ENCODE data around the gene PCDHA13.
A peak's percentile ranks its signal among the peaks of the same experiment; 100 is the strongest.
"Not testable (repeated sequence)": the region's sequence is repeated elsewhere in the genome, so short reads cannot be mapped to it uniquely, and the experiment has no call there.

PCDHA13 gene

GRCh38 chr5:140870221-140871201 lies 11.4 kb upstream of the PCDHA13 start:
- DNase-seq, result no peak

- no peak for DNase-seq
Measured at GRCh38 chr5:140875085-140876065, 6.5 kb upstream of the PCDHA13 start, which contains the start of gene PCDHA12. Gene PCDHA12, plus strand, starts transcription at chr5:140875308. Its CDS starts 165 bp downstream, at chr5:140875473.

GRCh38 chr5:140876541-140877261 lies 5.2 kb upstream of the PCDHA13 start:
- not testable (repeated sequence) for DNase-seq

- no peak for DNase-seq
Measured at GRCh38 chr5:140877262-140877581, 4.7 kb upstream of the PCDHA13 start.

- DNase-seq, result no peak
Measured at GRCh38 chr5:140882591-140882899, 621 bp downstream of the PCDHA13 start.

GRCh38 chr5:140883373-140883772 lies 1.4 kb downstream of the PCDHA13 start:
- no peak for DNase-seq

GRCh38 chr5:140883927-140884697 lies 2.2 kb downstream of the PCDHA13 start:
- no peak for DNase-seq

- DNase-seq, result no peak
Measured at GRCh38 chr5:140916325-140916724, 34.4 kb downstream of the PCDHA13 start.

- no peak for DNase-seq
Measured at GRCh38 chr5:140923601-140924000, 41.7 kb downstream of the PCDHA13 start.

- DNase-seq, result no peak
Measured at GRCh38 chr5:140925806-140926442, 44.0 kb downstream of the PCDHA13 start, which contains the start of gene PCDHAC1. Gene PCDHAC1, plus strand, starts transcription at chr5:140926299. Its CDS starts 594 bp downstream, at chr5:140926893.

- peak; percentile 5 for DNase-seq
Measured at GRCh38 chr5:140926443-140927227, 44.7 kb downstream of the PCDHA13 start.

GRCh38 chr5:140927228-140927573 lies 45.3 kb downstream of the PCDHA13 start:
- DNase-seq, result no peak

Data from CD4-positive, alpha-beta T cell treated with Interleukin-6 for 4 hours (primary cell).